Measurements from ENCODE around the gene EIPR1. TPM values are rescaled to one million over a fixed set of nuclear protein-coding genes. Genes with fewer than 3 reads are reported as not detected.

The EIPR1 gene
- total and polyA plus RNA-seq, 8 donors: 4.3 to 12.5 (median 6.4) TPM

DNA sequence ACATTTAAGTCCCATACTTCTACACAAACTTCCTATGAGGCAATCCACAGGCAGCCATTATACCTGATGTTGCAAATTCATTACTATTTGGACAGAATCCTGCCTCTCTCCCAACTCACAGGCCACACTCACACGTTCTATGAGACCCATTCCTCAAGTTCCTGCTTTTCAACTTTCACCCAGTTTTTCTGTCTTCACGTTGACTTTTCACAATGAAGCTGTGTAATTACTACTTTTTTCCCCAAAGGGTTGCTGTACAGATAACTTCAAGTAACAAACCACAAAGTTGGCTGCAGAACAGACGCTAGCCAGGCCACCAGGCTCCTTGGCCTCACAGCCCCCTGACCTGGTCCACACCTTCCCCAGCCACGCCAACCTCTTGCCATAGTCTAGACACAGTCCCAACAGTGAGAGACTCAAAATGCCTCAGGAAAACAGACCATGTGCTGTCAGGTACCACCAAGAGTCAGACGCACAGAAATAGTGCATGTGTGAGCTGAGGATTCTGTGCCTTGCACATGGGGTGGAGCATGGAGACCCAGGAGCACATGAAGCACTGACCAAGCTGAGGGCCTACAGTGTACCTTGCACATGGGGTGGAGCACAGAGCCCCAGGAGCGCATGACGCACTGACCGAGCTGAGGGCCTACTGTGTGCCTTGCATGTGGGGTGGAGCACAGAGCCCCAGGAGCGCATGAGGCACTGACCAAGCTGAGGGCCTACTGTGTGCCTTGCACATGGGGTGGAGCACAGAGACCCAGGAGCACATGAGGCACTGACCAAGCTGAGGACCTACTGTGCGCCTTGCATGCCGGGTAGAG, 61.0 kb downstream of the EIPR1 start:
- ATAC-seq (no peak), FAIRE-seq (no peak), DNase-seq (peak in 1 of 6 donors; percentile 24)
- no peaks in the 10 kb centered on the region for H3K4me1 ChIP-seq
- intact Hi-C loops (cut with DNase I): no loop called here
- no peak overlapping the region for H3K27ac ChIP-seq
- TF ChIP-seq, protein P1, sequence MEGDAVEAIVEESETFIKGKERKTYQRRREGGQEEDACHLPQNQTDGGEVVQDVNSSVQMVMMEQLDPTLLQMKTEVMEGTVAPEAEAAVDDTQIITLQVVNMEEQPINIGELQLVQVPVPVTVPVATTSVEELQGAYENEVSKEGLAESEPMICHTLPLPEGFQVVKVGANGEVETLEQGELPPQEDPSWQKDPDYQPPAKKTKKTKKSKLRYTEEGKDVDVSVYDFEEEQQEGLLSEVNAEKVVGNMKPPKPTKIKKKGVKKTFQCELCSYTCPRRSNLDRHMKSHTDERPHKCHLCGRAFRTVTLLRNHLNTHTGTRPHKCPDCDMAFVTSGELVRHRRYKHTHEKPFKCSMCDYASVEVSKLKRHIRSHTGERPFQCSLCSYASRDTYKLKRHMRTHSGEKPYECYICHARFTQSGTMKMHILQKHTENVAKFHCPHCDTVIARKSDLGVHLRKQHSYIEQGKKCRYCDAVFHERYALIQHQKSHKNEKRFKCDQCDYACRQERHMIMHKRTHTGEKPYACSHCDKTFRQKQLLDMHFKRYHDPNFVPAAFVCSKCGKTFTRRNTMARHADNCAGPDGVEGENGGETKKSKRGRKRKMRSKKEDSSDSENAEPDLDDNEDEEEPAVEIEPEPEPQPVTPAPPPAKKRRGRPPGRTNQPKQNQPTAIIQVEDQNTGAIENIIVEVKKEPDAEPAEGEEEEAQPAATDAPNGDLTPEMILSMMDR (IDR thresholded peaks at IDR 0.05): no peak
- H3K36me3 ChIP-seq: no peaks in the 10 kb centered on the region
- H3K27me3 ChIP-seq: no peaks in the 10 kb centered on the region
- 87 to 93% methylated on average over 11 of the region's 11 CpGs for WGBS, 2 donors
- H3K9me3 ChIP-seq: no peaks in the 10 kb centered on the region
- H3K4me3 ChIP-seq: no peak overlapping the region

DNA sequence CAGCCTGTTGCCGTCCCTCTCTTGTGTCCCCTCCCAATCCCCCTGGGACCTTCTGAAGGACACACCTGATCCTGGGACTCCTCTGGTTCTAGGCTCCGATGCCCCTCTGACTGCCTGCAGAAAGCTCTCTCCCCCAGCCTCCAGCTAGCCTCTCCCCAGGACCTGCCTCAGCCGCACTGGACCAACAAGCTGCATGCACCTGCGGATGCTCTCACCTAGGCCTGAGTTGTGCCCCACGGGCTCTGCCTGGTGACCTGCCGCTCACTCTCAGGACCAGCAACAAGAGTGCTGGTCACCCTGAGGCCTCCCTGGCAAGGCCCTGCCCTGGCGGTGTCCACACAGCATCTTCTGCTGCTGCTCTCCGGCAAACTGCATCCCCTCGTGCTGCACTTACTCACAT, 63.0 kb downstream of the EIPR1 start:
- H3K27ac ChIP-seq: no peak overlapping the region
- no peak overlapping the region for H3K4me3 ChIP-seq
- intact Hi-C loops (cut with DNase I): no loop called here
- WGBS, 2 donors: 86 to 94% methylated on average over 9 of the region's 9 CpGs
- no peaks in the 10 kb centered on the region for H3K4me1 ChIP-seq
- no peaks in the 10 kb centered on the region for H3K9me3 ChIP-seq
- H3K27me3 ChIP-seq: no peaks in the 10 kb centered on the region
- H3K36me3 ChIP-seq: no peaks in the 10 kb centered on the region
- FAIRE-seq: no peak
- TF ChIP-seq, protein P1 (IDR thresholded peaks at IDR 0.05): no peak
- DNase-seq: no peak
- ATAC-seq: no peak

DNA sequence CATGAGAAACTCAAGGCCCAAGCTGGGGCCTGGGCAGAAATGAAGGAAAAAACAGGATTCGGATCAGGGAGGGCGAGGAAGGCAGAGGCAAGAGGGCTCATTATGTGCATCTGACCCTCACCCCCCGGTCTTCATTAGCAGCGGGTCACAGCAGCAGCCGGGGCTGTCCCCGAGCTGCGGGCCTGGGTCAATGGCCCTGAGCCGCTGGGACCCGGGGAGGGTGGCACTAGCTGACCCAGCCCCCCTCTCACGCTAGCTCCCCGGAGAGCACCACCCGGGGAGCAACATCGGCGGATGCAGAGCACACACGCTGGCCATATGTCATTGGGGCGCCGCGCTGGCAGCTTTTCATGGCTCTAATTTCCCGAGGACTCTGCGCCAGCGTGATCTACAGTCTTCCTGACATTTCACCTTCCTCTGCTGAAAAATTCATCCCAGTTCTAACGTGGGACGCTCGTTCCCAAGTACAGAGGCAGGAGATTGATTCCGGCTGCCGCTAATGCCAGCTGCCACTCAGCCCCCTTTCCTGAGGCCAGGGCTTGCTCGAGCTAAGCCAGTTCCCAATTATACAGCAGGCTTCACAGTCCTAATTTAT, 63.7 kb downstream of the EIPR1 start:
- H3K27ac ChIP-seq: no peak overlapping the region
- H3K4me3 ChIP-seq: no peak overlapping the region
- no peak for FAIRE-seq
- WGBS, 2 donors: 78 to 80% methylated on average over 27 of the region's 27 CpGs
- TF ChIP-seq, protein P1 (IDR thresholded peaks at IDR 0.05): no peak
- intact Hi-C loops (cut with DNase I): no loop called here
- H3K4me1 ChIP-seq: no peaks in the 10 kb centered on the region
- DNase-seq: no peak
- H3K27me3 ChIP-seq: no peaks in the 10 kb centered on the region
- ATAC-seq: no peak
- no peaks in the 10 kb centered on the region for H3K9me3 ChIP-seq
- H3K36me3 ChIP-seq: no peaks in the 10 kb centered on the region

DNA sequence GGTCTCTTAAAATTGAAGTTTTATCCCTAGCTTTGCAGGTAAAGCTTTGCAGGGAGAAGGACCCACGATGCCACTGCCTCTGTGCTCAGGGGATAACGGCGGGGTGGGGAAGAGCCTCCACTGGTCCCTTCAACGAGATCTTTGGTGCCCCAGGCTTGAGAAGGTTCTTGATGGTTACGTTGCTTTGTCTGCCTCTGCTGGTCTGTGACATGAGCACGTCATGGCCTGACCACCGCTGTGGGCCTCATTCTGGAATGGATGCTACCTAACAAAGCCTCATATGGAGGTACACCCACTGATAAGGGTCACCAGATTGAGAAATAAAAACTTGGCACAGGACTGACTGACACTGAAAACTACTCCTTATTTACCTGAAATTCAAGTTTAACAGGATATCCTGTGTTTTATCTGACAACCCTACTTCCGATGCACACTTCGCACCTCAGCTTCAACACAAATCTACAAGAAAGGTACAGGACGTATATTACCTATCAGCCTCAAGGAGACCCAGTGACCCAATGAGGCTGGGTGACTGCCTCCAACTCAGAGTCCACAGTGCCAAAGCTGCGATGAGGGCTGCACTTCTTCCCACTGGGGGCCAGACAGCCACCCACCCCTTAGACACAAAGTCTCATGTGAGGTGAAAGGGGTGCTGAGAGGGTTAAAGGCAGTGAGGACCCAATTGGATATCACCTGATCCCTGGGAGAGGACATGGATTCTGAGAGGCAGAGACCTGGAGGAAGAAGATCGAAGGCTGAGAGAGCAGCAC, 64.9 kb downstream of the EIPR1 start:
- 89 to 93% methylated on average over 12 of the region's 12 CpGs for WGBS, 2 donors
- Histone ChIP-seq H3K27me3 (no peaks in the 10 kb centered on the region), H3K27ac (no peak overlapping the region), H3K4me1 (no peaks in the 10 kb centered on the region), H3K36me3 (no peaks in the 10 kb centered on the region), H3K9me3 (no peaks in the 10 kb centered on the region), H3K4me3 (no peak overlapping the region)
- TF ChIP-seq, protein P1 (IDR thresholded peaks at IDR 0.05): no peak
- intact Hi-C loops (cut with DNase I): no loop called here
- DNase-seq (no peak), FAIRE-seq (no peak), ATAC-seq (no peak)

Measured in pancreas (tissue), 10 donors.